VCaP (cell line): ENCODE results near the gene S100A7.
"Not testable (repeated sequence)": the region's sequence is repeated elsewhere in the genome, so short reads cannot be mapped to it uniquely, and the experiment has no call there.

ENCODE experiments used
- H3K27ac ChIP-seq: fragments of 450-650 bp; 2 replicates; pipeline ENCODE4 v1.5.1; 2017
- CTCF ChIP-seq: fragments of 450-650 bp; conservative IDR thresholded peaks from 2 replicates; pipeline ENCODE4 v1.5.1; 2017; ENCODE audit warnings: mild to moderate bottlenecking, moderate library complexity

The S100A7 gene

GRCh38 chr1:153417136-153417888, 43.1 kb downstream of the S100A7 start:
- H3K27ac ChIP-seq, result no peak overlapping the region
- no peak for TF ChIP-seq CTCF

GRCh38 chr1:153415850-153416570, 44.4 kb downstream of the S100A7 start, which contains the start of gene S100A7A:
TSS of gene S100A7A (plus strand) at chr1:153416520. CDS start at chr1:153418083, 1,563 bp downstream.
- no peak within 1 kb of the TSS for H3K27ac ChIP-seq
- no peak for TF ChIP-seq CTCF

- H3K27ac ChIP-seq, result not testable (repeated sequence)
These were observed 46.5 kb downstream of the S100A7 start for GRCh38 chr1:153413961-153414360.
